Gastrocnemius medialis (tissue), 4 donors: ENCODE results near the gene APBA2. TPM values are rescaled to one million over a fixed set of nuclear protein-coding genes. Genes with fewer than 3 reads are reported as not detected.
"Not testable (repeated sequence)": the region's sequence is repeated elsewhere in the genome, so short reads cannot be mapped to it uniquely, and the experiment has no call there.

ENCODE experiments used
- ATAC-seq, 2 donors: fragments of 150-250 bp; one replicate each; pipeline ENCODE4 v1.9.1; 2016
- DNase-seq, 2 donors: peaks; one replicate each; pipeline ENCODE4 v3.0.0-alpha.2; 2019
- H3K27ac ChIP-seq, 4 donors: fragments of 200-600 bp; sonication (generic); 1 replicate in 1 of 4; 2 replicates in 3 of 4; pipeline ENCODE4 v1.5.1; 2016 to 2018; ENCODE audit warnings: mild to moderate bottlenecking in 2 of 4, moderate library complexity in 1 of 4
- H3K27me3 ChIP-seq, 3 donors: fragments of 200-600 bp; sonication (generic) in 2 of 3; 1 replicate in 1 of 3; 2 replicates in 2 of 3; pipeline versions ENCODE4 v1.5.1 to v1.6.0; 2016 to 2019; ENCODE audit warnings: mild to moderate bottlenecking in 1 of 3, moderate library complexity in 1 of 3
- H3K36me3 ChIP-seq, 2 donors: fragments of 200-600 bp; sonication (generic) in 1 of 2; one replicate each; pipeline ENCODE4 v1.5.1; 2017 to 2018
- H3K4me1 ChIP-seq, 2 donors: fragments of 200-600 bp; sonication (generic) in 1 of 2; one replicate each; pipeline ENCODE4 v1.5.1; 2016 to 2017; ENCODE audit warnings: mild to moderate bottlenecking in 2 of 2
- H3K4me3 ChIP-seq, 4 donors: fragments of 200-600 bp; sonication (generic) in 3 of 4; 1 replicate in 1 of 4; 2 replicates in 3 of 4; pipeline ENCODE4 v1.5.1; 2016 to 2019; ENCODE audit warnings: mild to moderate bottlenecking in 2 of 4
- H3K9me3 ChIP-seq, 3 donors: fragments of 200-600 bp; sonication (generic) in 2 of 3; 1 replicate in 1 of 3; 2 replicates in 2 of 3; pipeline ENCODE4 v1.5.1; 2016 to 2019
- POLR2A ChIP-seq, 2 donors: fragments of 450-650 bp; IDR thresholded peaks; one replicate each; pipeline ENCODE4 v1.6.1; 2017; ENCODE audit warnings: antibody characterized with exemption in 2 of 2, mild to moderate bottlenecking in 2 of 2, moderate library complexity in 2 of 2
- in situ Hi-C, 4 donors: fragments of 200-750 bp; cut with MboI; loops; one replicate each; pipeline versions ENCODE4 v1.15.0 to v1.8.0; 2017; ENCODE audit warnings: low sequenced_read_pairs in 4 of 4
- intact Hi-C: fragments of 100-400 bp; cut with DNase I; formaldehyde crosslinking; loops from one replicate; pipeline ENCODE4 v1.15.1; 2023; ENCODE audit warnings: low total_unique reads
- total RNA-seq, 4 donors: library from RNA; depleted of rRNA; stranded (reverse); fragments of >200 nt; gene quantifications; one replicate each; pipeline versions ENCODE4 v1.1.0 to v1.2.3, GENCODE V29; 2016
- TF ChIP-seq, protein P1 (sequence below), 5 experiments: fragments of 450-650 bp in 3 of 5; fragments of 200-600 bp in 2 of 5; sonication (generic) in 2 of 5; IDR thresholded peaks in 4 of 5; conservative IDR thresholded peaks in 1 of 5; 1 replicate in 4 of 5; 2 replicates in 1 of 5; pipeline ENCODE4 v1.5.1; 2016 to 2019; ENCODE audit warnings: antibody characterized with exemption in 5 of 5, mild to moderate bottlenecking in 3 of 5, moderate library complexity in 3 of 5

APBA2 gene
- total RNA-seq, 4 donors from 2014 or later, result 0.19 to 0.31 TPM; not detected in 2

GRCh38 chr15:29156521-29156920, 270.7 kb downstream of the APBA2 start:
- ATAC-seq, result no peak
- Histone ChIP-seq H3K4me3 (no peak overlapping the region), H3K27ac (no peak overlapping the region), H3K27me3 (no peaks in the 10 kb centered on the region), H3K4me1 (no peaks in the 10 kb centered on the region), H3K36me3 (no peaks in the 10 kb centered on the region), H3K9me3 (no peaks in the 10 kb centered on the region)
- intact Hi-C loops (no loop called here), in situ Hi-C loops (no loop called here)
- DNase-seq, result no peak
- no peak for TF ChIP-seq POLR2A (IDR thresholded peaks at IDR 0.05)
- TF ChIP-seq, protein P1, sequence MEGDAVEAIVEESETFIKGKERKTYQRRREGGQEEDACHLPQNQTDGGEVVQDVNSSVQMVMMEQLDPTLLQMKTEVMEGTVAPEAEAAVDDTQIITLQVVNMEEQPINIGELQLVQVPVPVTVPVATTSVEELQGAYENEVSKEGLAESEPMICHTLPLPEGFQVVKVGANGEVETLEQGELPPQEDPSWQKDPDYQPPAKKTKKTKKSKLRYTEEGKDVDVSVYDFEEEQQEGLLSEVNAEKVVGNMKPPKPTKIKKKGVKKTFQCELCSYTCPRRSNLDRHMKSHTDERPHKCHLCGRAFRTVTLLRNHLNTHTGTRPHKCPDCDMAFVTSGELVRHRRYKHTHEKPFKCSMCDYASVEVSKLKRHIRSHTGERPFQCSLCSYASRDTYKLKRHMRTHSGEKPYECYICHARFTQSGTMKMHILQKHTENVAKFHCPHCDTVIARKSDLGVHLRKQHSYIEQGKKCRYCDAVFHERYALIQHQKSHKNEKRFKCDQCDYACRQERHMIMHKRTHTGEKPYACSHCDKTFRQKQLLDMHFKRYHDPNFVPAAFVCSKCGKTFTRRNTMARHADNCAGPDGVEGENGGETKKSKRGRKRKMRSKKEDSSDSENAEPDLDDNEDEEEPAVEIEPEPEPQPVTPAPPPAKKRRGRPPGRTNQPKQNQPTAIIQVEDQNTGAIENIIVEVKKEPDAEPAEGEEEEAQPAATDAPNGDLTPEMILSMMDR (IDR thresholded peaks at IDR 0.05 in 4 of 5, conservative IDR thresholded peaks at IDR 0.05 in 1 of 5), result no peak

DNA sequence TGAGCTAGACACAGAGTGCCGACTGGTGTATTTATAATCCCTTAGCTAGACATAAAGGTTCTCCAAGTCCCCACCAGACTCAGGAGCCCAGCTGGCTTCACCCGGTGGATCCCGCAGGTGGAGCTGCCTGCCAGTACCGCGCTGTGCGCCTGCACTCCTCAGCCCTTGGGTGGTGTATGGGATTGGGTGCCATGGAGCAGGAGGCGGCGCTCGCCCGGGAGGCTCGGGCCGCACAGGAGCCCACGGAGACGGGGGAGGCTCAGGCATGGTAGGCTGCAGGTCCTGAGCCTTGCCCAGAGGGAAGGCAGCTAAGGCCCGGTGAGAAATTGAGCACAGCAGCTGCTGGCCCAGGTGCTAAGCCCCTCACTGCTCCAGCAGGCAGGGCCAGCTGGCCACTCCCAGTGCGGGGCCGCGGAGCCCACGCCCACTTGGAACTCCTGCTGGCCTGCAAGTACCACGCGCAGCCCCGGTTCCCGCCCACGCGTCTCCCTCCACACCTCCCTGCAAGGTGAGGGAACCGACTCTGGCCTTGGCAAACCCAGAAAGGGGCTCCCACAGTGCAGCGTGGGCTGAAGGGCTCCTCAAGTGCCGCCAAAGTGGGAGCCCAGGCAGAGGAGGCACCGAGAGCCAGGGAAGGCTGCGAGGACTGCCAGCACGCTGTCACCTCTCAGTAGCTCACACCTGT, 274.1 kb downstream of the APBA2 start:
- no peak overlapping the region for H3K27ac ChIP-seq
- no peaks in the 10 kb centered on the region for H3K27me3 ChIP-seq
- no peaks in the 10 kb centered on the region for H3K9me3 ChIP-seq
- no peaks in the 10 kb centered on the region for H3K4me1 ChIP-seq
- no peak for TF ChIP-seq POLR2A (IDR thresholded peaks at IDR 0.05)
- TF ChIP-seq, protein P1 (IDR thresholded peaks at IDR 0.05 in 4 of 5, conservative IDR thresholded peaks at IDR 0.05 in 1 of 5), result no peak
- DNase-seq (no peak), ATAC-seq (no peak)
- in situ Hi-C loops (no loop called here), intact Hi-C loops (no loop called here)
- no peaks in the 10 kb centered on the region for H3K36me3 ChIP-seq
- no peak overlapping the region for H3K4me3 ChIP-seq

DNA sequence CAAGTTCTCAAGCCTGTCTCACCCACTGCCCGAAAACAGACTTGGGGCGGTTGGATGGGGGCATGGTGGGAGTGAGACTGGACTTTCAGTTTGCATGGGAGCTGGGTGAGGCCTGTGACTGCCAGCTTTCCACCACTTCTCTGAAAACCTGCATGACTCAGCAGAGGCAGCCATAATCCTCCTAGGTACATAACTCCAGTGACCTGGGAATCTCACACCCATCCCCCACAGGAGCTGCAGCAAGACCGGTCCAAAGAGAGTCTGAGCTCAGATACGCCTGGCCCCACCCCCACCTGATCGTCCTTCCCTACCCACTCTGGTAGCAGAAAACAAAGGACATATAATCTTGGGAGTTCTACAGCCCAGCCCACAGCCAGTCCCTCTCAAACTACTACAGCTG, 276.6 kb downstream of the APBA2 start:
- intact Hi-C loops (no loop called here), in situ Hi-C loops (no loop called here)
- Histone ChIP-seq H3K4me1 (no peaks in the 10 kb centered on the region), H3K27me3 (no peaks in the 10 kb centered on the region), H3K36me3 (no peaks in the 10 kb centered on the region), H3K9me3 (no peaks in the 10 kb centered on the region), H3K4me3 (no peak overlapping the region), H3K27ac (no peak overlapping the region)
- no peak for TF ChIP-seq POLR2A (IDR thresholded peaks at IDR 0.05)
- TF ChIP-seq, protein P1 (IDR thresholded peaks at IDR 0.05 in 4 of 5, conservative IDR thresholded peaks at IDR 0.05 in 1 of 5), result no peak
- DNase-seq, result no peak
- ATAC-seq, result no peak

DNA sequence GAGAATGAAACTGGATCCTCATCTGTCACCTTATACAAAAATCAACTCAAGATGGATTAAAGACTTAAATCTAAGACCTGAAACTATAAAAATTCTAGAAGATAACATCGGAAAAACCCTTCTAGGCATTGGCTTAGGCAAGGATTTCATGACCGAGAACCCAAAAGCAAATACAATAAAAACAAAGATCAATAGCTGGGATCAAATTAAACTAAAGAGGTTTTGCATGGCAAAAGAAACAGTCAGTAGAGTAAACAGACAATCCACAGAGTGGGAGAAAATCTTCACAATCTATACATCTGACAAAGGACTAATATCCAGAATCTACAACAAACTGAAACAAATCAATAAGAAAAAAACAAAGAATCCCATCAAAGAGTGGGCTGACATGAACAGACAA, 281.3 kb downstream of the APBA2 start:
- H3K4me1 ChIP-seq, H3K27ac ChIP-seq, intact Hi-C loops, H3K9me3 ChIP-seq, DNase-seq, in situ Hi-C loops, H3K36me3 ChIP-seq, H3K4me3 ChIP-seq, ATAC-seq, H3K27me3 ChIP-seq: not testable (repeated sequence)

Other genes with a start within 250 kb of the APBA2 start
- gene GOLGA8M, start 173.6 kb upstream of the APBA2 start, total RNA-seq, result under 1 TPM in 1 of 4 donors, not detected in 3; 0.61 TPM
- not detected for gene GOLGA6L7, start 37.3 kb upstream of the APBA2 start, total RNA-seq